ENCODE data around the gene TMEM170B.

TMEM170B gene

DNA sequence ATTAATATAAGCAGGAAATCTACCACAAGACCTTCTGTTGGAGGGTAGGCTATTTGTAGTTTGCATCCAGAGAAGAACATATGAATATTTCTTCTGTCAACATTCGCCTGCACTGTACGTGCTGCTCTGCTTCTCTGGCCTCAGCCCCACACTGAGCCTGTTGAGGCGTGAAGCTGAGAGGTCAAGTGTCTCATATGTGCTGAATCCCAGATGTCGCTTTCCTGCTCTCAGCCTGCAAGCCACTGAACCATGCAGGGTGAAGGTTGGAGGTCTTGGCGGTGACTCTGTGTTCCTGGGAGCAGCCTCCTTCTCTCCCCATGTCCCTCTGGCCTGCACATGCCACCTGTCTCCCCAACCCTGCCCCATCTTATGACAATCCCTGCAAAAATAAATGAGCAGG is 83.6 kb downstream of the TMEM170B start:
- H3K27me3 Mint-ChIP-seq, result peaks cover 8 to 18% of the 10 kb centered on the region in 2 donors
- ATAC-seq (replicated peaks), result no peak
- H3K9me3 Mint-ChIP-seq, result no peaks in the 10 kb centered on the region
- H3K27ac Mint-ChIP-seq, result no peak overlapping the region
- no peaks in the 10 kb centered on the region for H3K36me3 Mint-ChIP-seq (ENCODE audit: insufficient read depth)
- no peak for DNase-seq
- peaks cover 0 to 1% of the 10 kb centered on the region in 2 donors for H3K4me1 Mint-ChIP-seq (ENCODE audit: low read depth in 2 of 2)
- no peak overlapping the region for H3K4me3 Mint-ChIP-seq

DNA sequence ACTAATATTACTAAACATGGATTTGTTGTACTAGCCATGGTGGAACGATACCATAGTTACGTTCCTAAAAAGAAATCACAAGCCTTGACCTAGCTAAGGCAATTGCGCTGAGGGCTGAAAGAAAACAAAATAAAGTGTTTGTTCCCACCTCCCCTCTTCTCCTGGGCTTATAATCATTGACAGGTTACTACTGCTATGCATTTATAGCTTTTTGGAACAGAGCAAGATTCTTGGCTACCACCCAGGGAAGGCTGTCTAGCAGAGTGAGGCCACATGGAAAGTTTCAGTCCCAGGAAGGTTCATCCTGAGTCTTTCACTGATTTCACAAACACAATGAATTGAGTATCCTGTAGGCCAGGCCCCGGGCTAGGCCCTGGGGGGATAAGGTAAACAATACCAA is 84.6 kb downstream of the TMEM170B start:
- Mint-ChIP-seq H3K27me3 (peaks cover 11 to 26% of the 10 kb centered on the region in 2 donors), H3K36me3 (ENCODE audit: insufficient read depth) (no peaks in the 10 kb centered on the region), H3K4me1 (ENCODE audit: low read depth in 2 of 2) (peaks cover 0 to 1% of the 10 kb centered on the region in 2 donors), H3K4me3 (no peak overlapping the region), H3K27ac (no peak overlapping the region), H3K9me3 (no peaks in the 10 kb centered on the region)
- no peak for ATAC-seq (replicated peaks)
- DNase-seq, result no peak

DNA sequence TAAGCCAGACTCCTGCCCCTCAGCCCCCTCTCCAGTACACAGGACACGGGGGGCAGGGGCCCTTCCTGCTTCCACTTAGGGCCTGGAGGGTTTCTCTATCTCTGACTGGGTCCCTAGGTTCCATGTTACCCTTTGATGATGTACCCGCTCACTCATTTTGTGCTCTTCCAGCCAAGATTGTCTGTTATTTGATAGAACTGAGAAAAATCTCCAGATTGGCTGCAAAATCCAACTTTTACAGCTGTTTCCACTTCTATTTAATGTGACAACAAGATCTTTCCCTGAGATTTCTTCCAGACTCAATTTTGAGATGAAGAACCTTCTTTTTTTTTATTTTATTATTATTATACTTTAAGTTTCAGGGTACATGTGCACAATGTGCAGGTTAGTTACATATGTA is 85.7 kb downstream of the TMEM170B start:
- Mint-ChIP-seq H3K4me1 (ENCODE audit: low read depth in 2 of 2) (peaks cover 0 to 1% of the 10 kb centered on the region in 2 donors), H3K9me3 (no peaks in the 10 kb centered on the region), H3K4me3 (no peak overlapping the region), H3K27me3 (peaks cover 16 to 37% of the 10 kb centered on the region in 2 donors), H3K27ac (no peak overlapping the region), H3K36me3 (ENCODE audit: insufficient read depth) (no peaks in the 10 kb centered on the region)
- DNase-seq (no peak), ATAC-seq (replicated peaks) (no peak)

DNA sequence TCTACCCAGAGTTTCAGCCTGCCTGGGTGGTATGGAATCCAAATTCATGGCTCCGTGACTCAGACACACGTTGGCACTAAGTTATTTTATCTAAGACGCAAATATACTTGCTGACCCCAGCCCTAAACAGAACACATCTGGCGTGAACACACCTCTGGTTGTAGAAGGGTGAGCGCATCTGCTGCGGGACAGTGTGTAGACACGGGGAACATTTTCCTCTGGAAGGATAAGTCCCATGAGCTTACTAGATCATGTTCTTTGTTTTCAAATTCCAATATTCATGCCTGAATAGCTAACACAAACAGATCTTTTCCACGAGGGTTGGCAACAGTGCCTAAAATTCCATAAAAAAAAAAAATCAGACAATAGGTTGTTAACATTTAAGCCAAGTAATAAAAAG is 87.8 kb downstream of the TMEM170B start:
- Mint-ChIP-seq H3K9me3 (no peaks in the 10 kb centered on the region), H3K36me3 (ENCODE audit: insufficient read depth) (no peaks in the 10 kb centered on the region), H3K4me3 (no peak overlapping the region), H3K27me3 (peaks cover 26 to 50% of the 10 kb centered on the region in 2 donors), H3K27ac (no peak overlapping the region), H3K4me1 (ENCODE audit: low read depth in 2 of 2) (no peaks in the 10 kb centered on the region)
- ATAC-seq (replicated peaks), result no peak
- no peak for DNase-seq

DNA sequence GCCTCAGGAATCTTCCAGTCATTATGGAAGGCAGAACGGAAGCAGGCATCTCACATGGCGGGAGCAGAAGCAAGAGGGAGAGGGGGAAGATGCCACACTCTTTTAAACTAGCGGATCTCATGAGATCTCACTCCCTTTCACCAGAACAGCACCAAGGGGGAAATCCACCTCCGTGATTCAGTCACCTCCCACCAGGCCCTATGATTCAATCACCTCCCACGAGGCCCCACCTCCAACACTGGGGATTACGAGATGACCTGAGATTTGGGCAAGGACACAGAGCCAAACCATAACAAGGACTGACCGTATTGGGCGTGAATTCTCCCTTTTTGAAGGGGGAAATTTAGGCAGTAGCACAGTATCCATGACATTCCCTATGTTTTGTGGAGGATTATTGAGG is 88.8 kb downstream of the TMEM170B start:
- H3K4me1 Mint-ChIP-seq (ENCODE audit: low read depth in 2 of 2), result no peaks in the 10 kb centered on the region
- no peak for ATAC-seq (replicated peaks)
- peaks cover 22 to 56% of the 10 kb centered on the region in 2 donors for H3K27me3 Mint-ChIP-seq
- H3K36me3 Mint-ChIP-seq (ENCODE audit: insufficient read depth), result no peaks in the 10 kb centered on the region
- no peaks in the 10 kb centered on the region for H3K9me3 Mint-ChIP-seq
- no peak overlapping the region for H3K4me3 Mint-ChIP-seq
- no peak overlapping the region for H3K27ac Mint-ChIP-seq
- no peak for DNase-seq

DNA sequence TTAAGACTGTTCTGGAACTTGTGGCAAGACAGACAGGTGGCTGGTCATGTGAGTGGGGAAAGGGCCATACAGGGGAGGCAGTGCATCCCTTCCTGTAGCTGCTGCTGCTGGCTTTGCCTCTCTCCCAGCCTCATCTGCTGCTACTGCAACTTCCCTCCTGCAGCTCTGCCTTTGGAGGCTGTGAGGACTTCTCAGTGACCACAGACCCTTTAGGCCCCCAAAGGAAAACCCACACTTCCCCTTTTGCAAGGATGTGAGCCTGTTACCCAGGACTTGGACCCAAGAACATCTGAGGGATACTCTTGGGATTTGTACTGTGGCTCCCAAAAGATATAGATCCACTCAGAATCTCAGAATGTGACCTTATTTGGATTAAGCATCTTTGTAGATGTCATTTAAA is 91.0 kb downstream of the TMEM170B start:
- H3K4me1 Mint-ChIP-seq (ENCODE audit: low read depth in 2 of 2), result no peaks in the 10 kb centered on the region
- no peak for DNase-seq
- no peak for ATAC-seq (replicated peaks)
- no peaks in the 10 kb centered on the region for H3K36me3 Mint-ChIP-seq (ENCODE audit: insufficient read depth)
- H3K9me3 Mint-ChIP-seq, result no peaks in the 10 kb centered on the region
- H3K27ac Mint-ChIP-seq, result no peak overlapping the region
- H3K27me3 Mint-ChIP-seq, result peaks cover 22 to 72% of the 10 kb centered on the region in 2 donors
- H3K4me3 Mint-ChIP-seq, result no peak overlapping the region

DNA sequence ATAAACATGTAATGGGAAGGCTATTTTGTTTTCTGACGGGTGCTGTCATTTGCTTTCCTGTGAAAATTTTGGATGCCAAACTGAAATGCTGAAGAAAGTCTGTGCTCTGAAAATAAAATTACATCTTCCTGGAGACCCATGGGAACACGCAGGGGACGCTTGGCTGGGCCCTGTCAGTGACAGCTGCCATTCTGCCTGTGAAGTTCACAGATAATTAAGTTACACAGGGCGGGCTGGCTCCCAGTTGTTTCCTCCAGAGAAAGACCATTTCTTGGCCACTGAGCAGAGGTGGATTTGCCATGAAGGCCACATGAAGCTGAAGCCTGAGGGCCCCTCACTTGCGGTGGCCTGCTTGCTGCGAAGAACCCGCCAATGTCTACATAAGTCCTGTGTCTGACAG is 93.5 kb downstream of the TMEM170B start:
- DNase-seq, result no peak
- H3K27me3 Mint-ChIP-seq, result peaks cover 20 to 61% of the 10 kb centered on the region in 2 donors
- H3K9me3 Mint-ChIP-seq, result no peaks in the 10 kb centered on the region
- no peak overlapping the region for H3K4me3 Mint-ChIP-seq
- H3K4me1 Mint-ChIP-seq (ENCODE audit: low read depth in 2 of 2), result no peaks in the 10 kb centered on the region
- no peak for ATAC-seq (replicated peaks)
- H3K27ac Mint-ChIP-seq, result no peak overlapping the region
- H3K36me3 Mint-ChIP-seq (ENCODE audit: insufficient read depth), result no peaks in the 10 kb centered on the region

DNA sequence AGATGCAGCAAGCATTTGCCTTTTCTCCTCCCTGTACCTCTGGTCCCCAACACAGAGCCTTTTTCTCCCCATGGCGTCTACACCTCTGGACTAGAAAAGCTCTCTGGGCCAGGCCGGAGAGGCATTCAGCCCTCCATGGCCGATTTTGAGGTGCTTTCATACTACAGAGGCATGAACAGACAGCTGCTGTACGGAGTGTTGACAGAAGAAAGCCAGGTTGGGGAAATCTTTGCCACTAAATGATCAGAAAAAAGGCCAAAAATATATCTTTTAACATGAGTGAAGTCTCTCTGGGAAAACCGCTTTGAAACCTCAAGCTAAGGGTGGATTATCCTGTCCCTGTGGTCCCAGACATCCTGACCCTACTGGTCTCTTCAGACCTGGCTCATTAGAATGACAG is 94.0 kb downstream of the TMEM170B start:
- Mint-ChIP-seq H3K4me3 (no peak overlapping the region), H3K27me3 (peaks cover 15 to 56% of the 10 kb centered on the region in 2 donors), H3K9me3 (no peaks in the 10 kb centered on the region), H3K4me1 (ENCODE audit: low read depth in 2 of 2) (no peaks in the 10 kb centered on the region), H3K27ac (no peak overlapping the region), H3K36me3 (ENCODE audit: insufficient read depth) (no peaks in the 10 kb centered on the region)
- DNase-seq (no peak), ATAC-seq (replicated peaks) (no peak)

DNA sequence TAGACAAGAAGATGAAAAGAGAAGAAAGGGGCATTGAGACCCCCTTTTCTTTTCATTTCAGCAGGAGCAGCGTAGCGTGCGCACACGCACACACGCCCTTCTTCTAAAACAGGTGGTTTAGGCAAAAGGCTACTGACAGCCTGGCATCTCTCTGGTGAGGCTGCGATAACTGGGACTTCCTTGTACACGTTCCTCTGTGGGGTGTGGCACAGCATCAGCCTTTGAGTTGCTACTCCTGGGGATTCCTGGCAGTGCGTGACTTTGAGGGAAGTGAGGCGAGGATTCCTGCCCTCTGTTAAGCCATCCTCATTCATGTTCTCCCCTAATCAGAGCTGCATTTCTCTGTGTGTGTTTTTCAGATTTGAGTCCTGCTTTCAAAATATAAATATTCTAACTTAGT is 94.7 kb downstream of the TMEM170B start:
- Mint-ChIP-seq H3K4me3 (no peak overlapping the region), H3K9me3 (no peaks in the 10 kb centered on the region), H3K36me3 (ENCODE audit: insufficient read depth) (no peaks in the 10 kb centered on the region), H3K4me1 (ENCODE audit: low read depth in 2 of 2) (no peaks in the 10 kb centered on the region), H3K27me3 (peaks cover 15 to 52% of the 10 kb centered on the region in 2 donors), H3K27ac (no peak overlapping the region)
- DNase-seq (no peak), ATAC-seq (replicated peaks) (no peak)

DNA sequence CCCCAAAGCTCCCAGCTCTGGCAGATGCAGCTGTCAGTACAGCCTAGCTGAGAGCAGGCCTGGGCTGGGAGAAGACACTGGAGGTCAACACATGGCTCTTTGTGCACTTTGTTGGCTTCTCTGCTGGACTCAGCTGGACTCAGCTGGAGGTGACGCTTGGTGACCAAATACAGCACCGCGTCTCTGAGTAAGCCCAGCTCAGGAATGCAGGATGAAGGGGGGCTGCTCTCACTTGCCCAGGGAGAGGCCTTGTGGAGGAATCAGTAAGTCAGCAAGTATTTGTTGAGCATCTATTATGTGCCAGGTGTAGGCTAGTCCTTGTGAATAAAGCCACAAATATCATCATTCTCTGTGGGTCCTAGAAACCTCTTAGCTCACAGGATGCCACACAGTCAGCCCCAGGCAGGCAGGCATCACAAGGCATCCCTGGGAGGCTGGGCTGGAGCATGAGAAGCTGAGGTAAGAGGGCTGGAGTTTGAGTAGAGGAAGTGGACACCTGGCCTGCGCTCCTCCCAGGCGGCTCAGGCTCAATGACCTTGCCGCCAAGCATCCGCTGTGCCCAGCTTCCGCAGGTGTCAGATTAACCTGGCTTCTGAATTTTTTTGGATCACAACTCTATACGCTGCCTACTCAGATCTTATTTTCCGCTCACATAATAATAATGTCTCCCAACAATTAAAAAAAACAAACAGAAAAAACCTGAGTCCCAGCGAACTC is 95.4 kb downstream of the TMEM170B start:
- no peak for DNase-seq
- H3K4me3 Mint-ChIP-seq, result no peak overlapping the region
- no peak for ATAC-seq (replicated peaks)
- H3K36me3 Mint-ChIP-seq (ENCODE audit: insufficient read depth), result no peaks in the 10 kb centered on the region
- H3K9me3 Mint-ChIP-seq, result no peaks in the 10 kb centered on the region
- no peak overlapping the region for H3K27ac Mint-ChIP-seq
- H3K4me1 Mint-ChIP-seq (ENCODE audit: low read depth in 2 of 2), result no peaks in the 10 kb centered on the region
- peaks cover 14 to 44% of the 10 kb centered on the region in 2 donors for H3K27me3 Mint-ChIP-seq

Measured in effector memory CD8-positive, alpha-beta T cell (primary cell).